ENCODE measurements around the gene MAP7. TPM values are rescaled to one million over a fixed set of nuclear protein-coding genes. Genes with fewer than 3 reads are reported as not detected.

The MAP7 gene
- total RNA-seq, 1 donor from 2014 or later = 0.40 TPM

DNA sequence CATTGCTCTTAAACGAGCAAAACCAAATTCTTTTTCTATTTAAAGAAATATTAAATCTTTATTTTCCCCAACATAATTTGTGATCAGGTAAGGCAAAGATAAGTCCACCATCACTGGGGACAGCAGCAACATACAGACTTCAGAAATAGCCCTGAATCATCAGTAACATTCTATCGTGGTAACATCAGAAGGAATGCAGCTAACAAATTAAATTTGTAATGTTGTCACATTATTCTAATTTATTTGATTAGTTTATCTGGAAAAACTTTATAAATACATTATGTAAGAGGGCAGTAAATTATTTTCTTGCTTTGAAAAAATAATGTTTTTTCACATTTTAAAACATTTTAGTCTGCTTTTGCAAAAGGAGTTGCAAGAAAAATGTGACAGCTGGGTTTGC, 206.9 kb downstream of the MAP7 start:
- DNase-seq (ENCODE audit: low read depth) = no peak

DNA sequence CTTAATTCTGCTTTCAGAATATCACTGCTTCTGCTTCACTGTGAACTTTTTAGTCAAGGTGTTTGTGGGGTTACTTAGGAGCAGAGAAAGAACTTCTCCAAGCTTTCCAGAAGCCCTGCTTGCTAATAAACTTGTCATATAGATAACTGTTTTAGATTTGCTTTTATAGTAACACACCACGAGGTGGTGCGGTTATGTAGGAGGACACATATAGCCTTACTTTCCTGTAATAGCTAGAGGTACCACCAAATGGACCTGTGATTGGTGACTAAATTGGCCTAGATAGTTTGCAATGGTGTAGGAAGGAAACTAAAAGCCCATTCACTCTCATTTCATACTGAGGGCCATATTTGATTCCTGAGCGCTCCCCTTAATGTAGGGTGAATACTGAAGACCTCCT, 208.3 kb downstream of the MAP7 start:
- no peak for DNase-seq (ENCODE audit: low read depth)

DNA sequence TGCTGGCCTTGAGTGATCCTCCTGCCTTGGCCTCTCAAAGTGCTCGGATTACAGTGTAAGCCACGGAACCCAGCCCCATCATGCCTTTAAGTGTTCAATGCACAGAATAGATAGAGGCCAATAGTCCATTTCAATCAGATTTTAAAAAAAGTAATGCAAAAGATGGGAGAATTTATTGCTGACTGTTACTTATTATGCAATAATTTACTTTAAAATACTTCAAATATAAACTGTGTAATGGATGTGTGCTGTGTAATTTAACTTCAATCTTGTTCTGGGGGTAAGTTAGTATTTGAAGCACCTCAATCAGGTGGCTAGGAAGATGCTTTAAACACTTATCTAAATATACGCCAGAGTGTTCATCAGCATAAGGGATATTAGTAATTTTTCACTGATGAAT, 208.9 kb downstream of the MAP7 start:
- DNase-seq (ENCODE audit: low read depth) = no peak

DNA sequence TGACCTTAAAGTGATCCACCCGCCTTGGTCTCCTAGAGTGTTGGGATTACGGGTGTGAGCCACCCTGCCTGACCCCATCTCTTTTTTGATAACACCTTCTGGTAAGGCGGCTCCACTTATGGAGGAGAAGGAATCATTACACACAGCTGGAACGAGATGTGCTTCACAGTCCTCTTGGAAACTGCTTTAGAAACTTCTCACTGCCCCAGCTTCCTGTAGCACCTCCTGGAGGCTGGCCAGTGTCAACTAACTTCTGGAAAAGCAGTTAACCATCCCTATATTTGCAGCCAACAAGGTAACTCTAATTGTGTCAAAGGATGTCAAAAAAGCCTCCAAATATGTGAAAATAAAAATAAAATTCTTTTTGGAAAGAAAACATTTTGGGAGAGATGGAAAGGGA, 211.7 kb downstream of the MAP7 start:
- no peak for DNase-seq (ENCODE audit: low read depth)

DNA sequence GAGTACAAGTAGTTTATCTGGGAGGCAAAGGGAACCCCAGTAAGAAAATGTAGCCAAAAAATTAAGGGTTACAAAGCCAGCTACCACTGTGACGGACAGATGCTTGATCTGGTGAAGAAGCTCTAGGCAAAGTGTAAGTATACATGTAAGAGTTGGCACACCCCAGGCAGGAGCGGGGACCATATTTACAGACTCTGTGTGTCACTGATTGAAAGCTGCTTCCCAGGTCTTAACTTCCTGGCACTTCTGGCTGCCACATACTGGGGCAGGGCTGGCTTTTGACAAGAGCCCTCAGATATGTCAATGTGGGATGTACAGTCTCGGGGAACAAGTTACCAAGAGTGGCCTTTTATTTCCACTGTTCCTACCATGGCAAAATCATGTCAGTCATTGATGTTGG, 212.6 kb downstream of the MAP7 start:
- DNase-seq (ENCODE audit: low read depth) = no peak

DNA sequence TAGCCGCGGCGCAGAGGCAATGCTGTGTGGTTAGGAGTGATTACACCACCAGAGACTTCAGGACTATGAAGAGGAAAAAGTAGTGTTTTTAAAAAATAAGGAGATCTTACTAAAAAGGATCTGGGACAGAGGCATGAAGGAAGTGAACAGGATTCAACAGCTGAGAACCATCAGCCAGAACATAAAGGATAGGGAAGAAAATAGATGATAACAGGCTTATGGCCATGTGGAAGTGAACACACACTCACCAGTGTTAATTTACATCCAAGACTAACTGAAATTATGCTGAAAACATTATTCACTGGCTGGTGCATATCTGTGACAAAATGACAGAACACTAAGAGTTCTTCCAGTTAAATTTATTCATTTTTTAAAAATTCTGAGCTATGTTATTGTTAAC, 213.1 kb downstream of the MAP7 start:
- DNase-seq (ENCODE audit: low read depth) = no peak

DNA sequence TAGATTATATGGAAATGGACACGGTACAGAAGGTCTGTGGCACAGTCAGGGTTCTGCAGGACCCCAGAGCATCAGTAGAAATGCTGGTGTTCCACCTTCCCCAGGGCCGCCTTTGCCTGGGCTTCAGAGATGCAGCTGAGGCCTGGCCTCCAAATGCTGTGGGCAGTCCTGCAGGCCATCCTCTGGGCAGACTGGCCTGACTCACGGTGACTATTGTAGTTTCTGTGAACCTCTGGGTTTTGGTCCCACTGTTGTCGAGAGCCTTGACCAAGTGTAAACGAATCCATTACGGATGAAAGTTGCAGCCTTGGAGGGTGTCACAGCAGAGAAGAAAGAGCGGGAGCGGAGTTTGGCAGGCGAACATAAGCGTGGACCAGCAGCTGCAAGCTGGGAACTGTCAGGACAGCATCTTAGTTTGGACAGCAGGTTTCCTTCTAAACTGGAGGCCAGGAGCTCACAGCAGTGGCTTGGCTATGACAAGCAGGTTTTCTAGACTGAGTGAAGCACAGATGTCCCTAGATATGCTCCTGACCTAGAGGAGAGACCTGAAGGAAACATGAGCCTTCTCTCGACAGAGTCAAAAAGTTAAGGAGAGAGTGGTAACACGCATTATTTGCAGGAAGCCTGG, 214.4 kb downstream of the MAP7 start:
- no peak for DNase-seq (ENCODE audit: low read depth)

DNA sequence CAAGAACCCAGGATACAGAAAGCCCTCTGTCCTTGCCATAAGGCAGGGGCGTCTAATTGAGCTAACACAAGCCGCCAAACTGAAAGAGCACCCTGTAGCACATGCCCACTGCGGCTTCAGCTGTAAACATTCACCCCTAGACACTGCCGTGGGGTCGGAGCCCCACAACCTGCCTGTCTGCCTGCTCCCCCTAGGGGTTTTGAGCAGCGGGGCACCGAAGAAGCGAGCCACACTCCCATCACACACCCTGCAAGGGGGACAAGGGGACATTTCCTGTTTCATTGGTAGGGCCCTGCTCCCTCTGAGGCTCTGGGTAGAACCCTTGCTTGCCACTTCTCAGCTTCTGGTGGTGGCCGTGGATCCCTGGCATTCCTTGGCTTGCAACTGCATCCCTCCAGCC, 215.4 kb downstream of the MAP7 start:
- no peak for DNase-seq (ENCODE audit: low read depth)

DNA sequence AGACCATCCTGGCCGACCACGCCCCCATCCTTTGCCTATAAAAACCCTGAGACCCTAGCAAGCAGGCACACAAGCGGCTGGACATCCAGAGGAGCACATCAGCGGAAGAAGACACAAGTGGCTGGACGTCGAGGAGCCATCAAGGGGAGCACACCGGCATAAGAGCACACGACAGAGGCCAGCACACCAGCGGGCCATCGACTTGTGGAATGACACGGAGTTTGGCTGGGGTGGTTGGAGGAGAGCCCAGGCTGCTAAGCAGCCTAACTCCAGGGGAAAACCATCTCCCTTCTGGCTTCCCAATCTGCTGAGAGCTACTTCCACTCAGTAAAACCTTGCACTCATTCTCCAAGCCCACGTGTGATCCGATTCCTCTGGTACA, 215.8 kb downstream of the MAP7 start:
- DNase-seq (ENCODE audit: low read depth) = no peak

DNA sequence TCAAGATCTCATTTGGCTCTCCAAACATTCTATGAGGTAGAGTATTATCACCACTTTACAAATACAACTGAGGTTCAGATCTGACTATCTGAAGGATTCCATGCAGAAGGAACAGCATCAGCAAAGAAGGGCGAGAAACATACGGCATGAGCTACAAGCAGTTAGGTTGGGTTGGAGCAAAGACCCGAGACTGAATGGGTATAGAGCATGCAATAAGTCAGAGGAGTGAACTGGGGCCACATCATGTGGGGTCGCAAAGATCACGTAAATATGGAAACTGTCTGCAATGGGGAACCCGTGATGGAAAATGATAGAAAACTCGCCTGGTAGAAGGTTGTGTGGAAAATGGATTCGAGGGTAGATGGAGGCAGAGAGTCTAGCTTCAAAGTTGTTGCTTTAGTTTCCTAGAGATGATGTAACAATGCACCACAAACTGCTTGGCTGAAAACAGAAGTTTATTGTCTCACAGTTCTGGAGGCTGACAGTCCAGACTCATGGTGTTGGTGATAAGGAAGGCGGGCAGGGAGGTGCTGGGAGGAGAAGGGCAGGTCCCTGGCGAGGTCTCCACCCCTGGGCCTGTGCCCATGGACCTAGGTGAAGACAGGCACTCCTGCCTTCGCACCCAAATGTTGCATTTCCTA, 216.3 kb downstream of the MAP7 start:
- DNase-seq (ENCODE audit: low read depth) = no peak

DNA sequence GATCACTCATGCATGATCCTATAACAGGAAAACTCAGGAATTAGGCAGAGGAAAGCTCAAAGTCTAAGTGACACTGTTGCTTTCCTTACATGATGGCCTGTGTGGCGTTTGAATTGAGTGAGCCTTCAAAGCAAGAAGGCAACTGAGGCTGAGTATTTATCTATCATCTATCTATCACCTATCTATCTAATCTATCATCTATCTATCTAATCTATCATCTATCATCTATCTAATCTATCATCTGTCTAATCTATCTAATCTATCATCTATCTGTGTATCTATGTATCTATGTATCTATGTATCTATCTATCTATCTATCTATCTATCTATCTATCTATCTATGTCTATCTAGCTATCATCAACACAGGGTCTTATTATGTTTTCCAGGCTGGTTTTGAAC, 218.8 kb downstream of the MAP7 start:
- DNase-seq (ENCODE audit: low read depth) = no peak

DNA sequence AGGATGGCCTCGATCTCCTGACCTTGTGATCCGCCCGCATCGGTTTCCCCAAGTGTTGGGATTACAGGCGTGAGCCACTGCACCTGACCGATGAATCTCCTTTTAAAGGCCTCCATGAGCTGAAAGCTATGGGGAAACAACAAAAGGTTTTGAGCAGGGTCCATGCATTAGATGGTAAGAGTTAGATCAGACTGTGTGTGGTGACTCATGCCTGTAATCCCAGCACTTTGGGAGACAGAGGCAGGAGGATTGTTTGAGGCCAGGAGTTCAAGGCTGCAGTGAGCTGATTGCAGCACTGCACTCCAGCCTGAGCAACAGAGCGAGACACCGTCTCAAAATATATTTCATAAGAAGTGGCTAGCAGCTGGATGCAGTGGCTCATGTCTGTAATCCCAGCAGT, 219.6 kb downstream of the MAP7 start:
- no peak for DNase-seq (ENCODE audit: low read depth)

DNA sequence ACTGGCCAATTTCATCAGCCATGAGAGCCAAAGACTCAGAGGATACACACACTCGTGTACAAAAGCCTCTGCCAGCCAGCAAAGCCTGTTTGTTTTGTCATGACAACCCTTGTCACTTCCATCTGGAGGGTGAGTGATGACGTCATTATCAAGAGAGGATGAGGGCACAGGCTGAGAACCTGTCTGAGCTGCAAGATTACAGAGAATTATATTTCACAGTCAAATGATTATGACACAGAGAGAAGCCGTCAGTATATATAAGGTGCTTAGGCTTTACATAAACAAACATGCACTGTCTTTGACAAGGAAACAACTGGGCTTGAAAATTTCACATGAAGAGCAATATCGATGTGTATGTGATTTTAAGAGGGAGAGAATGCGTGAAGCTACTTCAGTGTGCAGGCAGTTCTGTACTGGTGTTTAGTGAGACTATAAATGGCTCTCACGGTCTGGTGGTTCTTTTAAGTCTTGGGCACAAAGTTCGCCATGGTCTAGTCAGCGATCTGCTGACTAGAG, 224.1 kb downstream of the MAP7 start:
- peak; percentile 13 for DNase-seq (ENCODE audit: low read depth)

DNA sequence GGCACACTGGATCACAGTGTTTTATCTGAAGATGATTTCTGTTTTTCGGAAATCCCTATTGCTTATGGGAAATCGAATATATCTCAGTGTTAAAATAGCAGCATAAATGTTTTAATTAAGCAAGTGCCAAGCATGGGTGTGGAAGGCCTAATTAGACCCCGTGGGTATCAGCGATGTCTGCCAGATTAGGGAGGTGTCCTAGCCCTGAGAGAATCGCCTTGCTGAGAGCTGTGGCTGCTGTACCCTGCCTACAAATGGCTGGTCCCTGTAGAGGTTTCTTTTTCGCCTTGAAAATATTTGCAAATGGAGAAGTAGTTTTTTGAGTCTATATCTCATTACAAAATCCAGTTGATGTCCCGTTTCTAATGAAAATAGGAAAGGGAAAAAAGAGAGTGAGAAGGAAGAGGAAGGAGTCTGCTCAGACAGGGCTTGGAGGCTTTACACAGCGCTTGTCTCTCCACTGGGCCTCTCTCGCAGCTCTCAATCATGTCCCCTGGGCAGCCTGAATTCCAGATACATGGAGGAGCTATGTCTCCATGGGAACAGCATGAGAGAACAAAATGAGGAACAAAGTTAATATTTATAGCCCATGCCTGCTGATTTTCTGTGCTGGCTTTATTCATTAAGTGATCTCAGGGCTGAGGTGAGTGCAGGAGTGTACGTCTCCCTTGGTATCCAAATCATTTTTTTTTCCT, 225.4 kb downstream of the MAP7 start:
- DNase-seq (ENCODE audit: low read depth) = no peak

DNA sequence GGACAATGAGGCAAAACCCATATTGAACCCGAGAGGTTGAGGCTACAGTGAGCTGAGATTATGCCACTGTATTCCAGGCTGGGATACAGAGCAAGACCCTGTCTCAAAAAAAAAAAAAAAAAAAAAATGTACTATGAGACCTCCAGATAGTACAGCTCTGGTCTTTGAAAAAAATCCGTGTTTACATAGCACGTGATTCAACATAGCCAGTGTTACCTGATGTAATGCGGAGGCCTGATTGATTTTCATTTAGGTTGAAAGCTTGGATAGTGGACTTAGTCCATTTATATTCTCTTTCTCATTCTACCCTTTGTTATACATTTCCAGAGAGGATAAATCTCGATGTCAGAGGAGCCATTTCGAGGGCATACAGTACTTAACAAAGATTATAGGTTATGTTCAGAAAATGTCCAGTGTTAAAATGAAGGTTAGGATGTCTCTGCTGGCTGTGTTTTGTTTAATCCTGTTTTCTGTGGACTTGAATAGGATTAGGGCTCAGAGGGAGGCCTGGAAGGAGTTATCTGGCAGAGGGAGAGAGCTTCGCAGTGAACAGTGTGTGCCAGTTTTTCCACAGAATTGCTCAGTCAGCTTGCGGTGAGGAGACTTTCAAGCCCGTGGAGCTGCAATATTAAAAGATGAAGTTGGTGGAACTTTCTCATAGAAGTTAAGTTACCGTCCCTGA, 226.7 kb downstream of the MAP7 start:
- no peak for DNase-seq (ENCODE audit: low read depth)

DNA sequence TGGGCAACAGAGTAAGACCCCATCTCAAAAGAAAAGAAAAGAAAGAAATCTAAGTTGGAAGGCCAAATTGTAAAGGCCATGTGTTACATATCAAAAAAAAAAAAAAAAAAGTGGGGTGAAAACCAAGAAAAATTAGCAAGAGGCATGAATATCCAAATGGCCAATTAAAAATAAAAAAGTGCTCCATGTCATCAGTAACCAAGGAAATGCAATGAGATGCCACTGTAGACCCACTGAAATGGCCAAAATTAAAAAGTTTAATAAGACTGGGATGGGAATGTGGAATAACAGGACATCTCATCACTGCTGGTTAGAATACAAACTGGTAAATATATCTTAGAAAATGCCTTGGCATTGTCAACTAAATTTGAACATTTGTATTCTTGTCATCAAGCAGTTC, 230.5 kb downstream of the MAP7 start:
- no peak for DNase-seq (ENCODE audit: low read depth)

DNA sequence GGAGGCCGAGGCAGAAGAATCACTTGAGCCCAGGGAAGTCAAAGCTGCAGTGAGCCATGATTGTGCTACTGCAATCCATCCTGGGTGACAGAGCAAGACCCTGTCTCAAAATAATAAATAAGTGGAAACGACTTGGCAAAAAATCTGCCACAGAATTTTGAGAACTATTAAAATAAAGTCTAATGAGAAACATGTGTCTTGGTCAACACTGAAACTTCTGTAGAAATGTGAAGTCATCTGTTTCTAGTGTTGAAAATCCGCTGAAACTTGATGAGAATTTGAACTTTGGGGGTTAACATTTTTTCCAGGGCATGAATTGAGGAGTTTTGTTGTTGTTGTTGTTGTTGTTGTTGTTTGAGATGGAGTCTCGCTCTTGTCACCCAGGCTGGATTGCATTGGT, 231.5 kb downstream of the MAP7 start:
- no peak for DNase-seq (ENCODE audit: low read depth)

DNA sequence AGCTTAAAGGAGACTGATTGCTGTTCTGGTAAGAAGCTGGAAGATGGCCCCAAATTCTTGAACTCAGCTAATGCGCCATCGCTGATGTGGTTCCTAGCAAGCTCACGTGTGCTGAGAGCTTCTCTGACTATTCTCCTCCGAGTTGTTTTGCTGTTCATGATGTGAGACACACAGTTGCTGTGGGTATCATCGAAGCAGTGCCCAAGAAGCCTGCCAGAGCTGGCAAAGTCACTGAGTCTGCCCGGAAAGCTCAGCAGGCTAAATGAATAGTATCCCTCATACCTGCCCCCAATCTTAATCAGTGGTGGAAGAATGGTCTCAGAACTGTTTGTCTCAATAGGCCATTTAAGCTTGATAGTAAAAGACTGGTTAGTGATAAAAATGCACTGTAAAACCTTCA, 232.3 kb downstream of the MAP7 start:
- DNase-seq (ENCODE audit: low read depth) = no peak

DNA sequence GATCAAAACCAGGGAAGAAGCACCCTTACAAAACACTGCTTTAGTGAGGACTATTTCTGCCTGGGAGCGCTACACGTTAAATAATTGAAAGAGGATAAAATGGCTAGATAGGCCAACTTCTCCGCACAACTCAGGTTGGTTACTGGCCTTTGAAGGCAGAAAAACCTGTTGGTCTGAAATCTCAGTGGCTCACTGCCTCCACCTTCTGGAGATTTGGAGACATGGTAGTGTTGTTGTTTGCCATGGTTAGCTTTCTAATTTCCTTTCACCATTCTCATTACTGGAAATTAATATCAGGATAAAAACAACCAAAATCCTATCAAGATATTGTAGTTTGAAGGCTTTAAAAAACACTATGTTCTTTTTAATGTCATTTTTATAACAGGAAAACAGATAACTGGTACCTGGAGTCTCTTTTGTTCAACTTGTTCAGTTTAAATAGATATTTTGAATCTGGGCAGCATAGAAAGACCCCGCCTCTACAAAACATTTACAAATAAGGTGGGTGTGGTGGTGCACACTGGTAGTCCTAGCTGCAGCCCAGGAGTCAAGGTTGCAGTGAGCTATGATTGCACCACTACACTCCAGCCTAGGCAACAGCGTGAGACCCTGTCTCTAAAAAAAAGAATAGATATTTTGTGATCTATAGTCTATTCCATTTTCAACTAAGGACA, 233.1 kb downstream of the MAP7 start:
- DNase-seq (ENCODE audit: low read depth) = peak; percentile 66

DNA sequence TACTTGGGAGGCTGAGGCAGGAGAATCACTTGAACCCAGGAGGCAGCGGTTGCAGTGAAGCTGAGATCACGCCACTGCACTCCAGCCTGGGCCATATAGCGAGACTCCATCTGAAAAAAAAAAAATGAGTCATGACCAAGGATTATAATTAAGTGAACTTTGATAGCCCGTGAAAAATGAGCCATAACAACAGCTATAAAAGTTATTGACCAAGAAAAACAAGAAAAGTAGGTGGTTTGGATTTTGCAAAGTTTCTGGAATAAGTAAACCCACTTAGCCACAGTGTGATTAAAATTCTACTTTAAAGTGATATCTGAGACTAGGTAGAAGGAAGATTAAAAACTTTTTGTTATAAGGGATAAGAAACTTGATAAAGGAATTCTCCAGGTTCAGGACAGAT, 234.6 kb downstream of the MAP7 start:
- no peak for DNase-seq (ENCODE audit: low read depth)

DNA sequence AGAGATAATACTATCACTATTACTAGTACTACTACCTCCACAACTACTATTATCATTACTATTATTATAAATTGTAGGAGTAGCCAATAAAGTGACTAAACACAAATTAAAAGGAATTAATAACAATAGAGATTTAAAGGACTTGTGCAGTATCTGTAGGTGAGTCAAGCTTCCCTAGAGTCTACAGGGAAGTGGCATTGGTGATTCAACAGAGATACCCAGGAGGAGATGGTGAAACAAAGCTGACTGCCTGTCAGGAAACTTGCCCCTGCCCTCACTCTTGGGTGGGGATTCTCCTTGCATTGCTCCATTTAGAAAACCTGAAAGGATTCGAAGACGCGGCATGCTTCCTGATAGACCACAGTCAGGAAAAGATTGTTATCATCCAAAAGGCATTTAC, 237.2 kb downstream of the MAP7 start:
- no peak for DNase-seq (ENCODE audit: low read depth)
